ENCODE measurements around the gene DCHS1. TPM values are rescaled to one million over a fixed set of nuclear protein-coding genes. Genes with fewer than 3 reads are reported as not detected.
"Not testable (repeated sequence)": the region's sequence is repeated elsewhere in the genome, so short reads cannot be mapped to it uniquely, and the experiment has no call there.

The DCHS1 gene
- 4.9 TPM for polyA plus RNA-seq (2012; ENCODE audit: insufficient read depth, insufficient read length)

DNA sequence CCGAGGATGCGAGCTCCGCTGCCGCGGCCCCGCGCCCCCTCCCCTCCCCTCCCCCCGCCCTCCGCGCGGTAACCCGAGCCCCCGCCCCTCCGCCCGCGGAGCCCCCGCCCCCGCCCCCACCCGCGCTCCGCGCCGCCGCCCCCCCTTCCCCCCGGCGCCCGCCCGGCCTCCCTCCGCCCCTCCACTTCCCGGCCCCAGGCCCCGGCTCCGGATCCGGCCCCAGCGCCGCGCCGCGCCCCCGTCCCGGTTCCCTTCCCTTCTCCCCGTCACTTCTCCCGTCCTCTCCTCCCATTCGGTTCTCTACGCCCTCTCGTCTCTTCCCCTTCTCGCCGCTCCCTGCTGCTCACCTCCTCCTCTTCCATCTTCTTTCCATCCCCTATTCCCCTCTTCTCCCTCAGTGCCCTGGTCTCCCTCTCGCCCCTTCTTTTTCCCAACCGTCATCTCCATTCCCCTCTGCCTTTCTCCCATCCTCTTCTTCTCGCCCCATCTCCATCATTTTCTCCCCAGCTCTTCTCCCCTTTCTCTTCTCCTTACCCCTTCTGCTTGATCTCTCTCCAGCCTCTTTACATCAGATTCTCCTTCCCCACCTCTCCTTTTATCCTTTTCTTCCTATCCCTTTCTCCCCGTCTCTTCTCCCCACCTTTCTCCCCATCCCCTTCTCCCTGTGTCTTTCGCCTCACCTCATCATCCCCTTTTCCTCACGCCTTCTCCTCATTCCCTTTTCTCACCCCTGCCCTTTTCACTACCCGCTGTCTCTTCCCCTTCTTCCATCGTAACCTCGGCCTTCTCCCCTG is at the start of gene DCHS1:
Gene DCHS1 (minus strand): TSS at position 20 of the 794 bp plus-strand sequence. CDS start 14,196 bp downstream, outside the sequence.
- no peak for DNase-seq (ENCODE audit: low read depth, low spot score)
- no peak within 1 kb of the TSS for H3K4me3 ChIP-seq (ENCODE audit: low read length)

GRCh38 chr11:6703247-6704063 is 47.8 kb upstream of the DCHS1 start:
- no peak overlapping the region for H3K4me3 ChIP-seq (ENCODE audit: low read length)
- DNase-seq (ENCODE audit: low read depth, low spot score), result no peak

DNA sequence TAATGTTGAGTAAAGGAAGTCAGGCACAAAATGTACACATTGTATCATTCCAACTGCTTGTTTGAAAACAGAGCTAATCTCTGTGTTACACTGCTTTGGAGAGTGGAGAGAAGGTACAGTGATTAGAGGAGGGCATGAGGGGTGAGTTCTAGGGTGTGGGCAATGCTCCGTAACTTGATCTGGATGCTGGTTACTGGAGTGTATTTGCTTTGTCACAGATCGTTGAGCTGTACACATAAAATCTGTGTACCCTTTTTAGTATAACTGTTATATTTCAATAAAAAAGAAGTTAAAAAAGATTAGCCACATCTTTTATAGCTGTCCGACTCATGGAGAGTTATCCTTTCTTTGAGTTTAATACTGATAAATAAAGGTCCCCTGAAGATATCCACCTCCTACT is 46.3 kb upstream of the DCHS1 start:
- H3K4me3 ChIP-seq (ENCODE audit: low read length); DNase-seq (ENCODE audit: low read depth, low spot score): not testable (repeated sequence)

DNA sequence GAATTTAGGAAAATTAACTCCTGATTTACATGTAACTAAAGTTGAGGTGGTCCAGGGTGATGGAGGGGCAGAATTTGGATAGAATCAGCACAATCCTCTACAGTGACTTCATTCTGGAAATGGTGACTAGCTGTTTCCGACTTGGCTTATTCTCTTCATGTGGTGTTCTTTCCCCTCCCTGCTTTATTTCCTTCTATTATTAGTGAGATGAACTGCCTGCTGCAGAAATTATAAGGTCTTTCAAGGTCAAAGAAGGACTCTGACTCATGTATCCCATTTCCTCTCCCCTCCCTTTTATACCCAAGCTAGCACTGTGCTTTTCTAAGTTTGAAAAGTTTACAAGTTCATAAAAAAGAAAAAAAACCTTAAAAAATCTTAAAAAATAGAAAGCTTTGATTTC is 39.8 kb upstream of the DCHS1 start:
- no peak for DNase-seq (ENCODE audit: low read depth, low spot score)
- no peak overlapping the region for H3K4me3 ChIP-seq (ENCODE audit: low read length)

- DNase-seq (ENCODE audit: low read depth, low spot score), result no peak
- no peak overlapping the region for H3K4me3 ChIP-seq (ENCODE audit: low read length)
Observed at GRCh38 chr11:6694229-6694535, 38.6 kb upstream of the DCHS1 start.

- no peak for DNase-seq (ENCODE audit: low read depth, low spot score)
- H3K4me3 ChIP-seq (ENCODE audit: low read length), result no peak overlapping the region
Observed at GRCh38 chr11:6693342-6694228, 38.0 kb upstream of the DCHS1 start.

DNA sequence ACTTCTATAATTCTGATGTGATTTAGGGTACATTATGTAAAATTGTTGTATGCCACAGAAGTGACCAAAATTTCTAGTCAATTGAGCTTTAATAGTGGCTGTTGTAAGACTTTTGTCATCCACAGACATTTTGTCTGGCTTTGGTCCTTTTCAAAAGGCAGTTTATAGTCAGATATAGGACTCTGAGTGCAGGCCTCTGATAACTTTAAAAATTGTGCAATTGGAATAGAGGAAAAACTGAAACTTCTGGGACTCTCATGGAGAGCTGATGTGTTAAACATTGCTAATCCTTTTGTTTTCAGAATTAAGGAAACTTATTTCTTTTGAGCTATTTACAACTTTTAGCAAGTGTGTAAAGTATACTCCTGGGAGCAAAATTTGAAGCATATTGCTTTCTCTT is 36.5 kb upstream of the DCHS1 start:
- H3K4me3 ChIP-seq (ENCODE audit: low read length), result no peak overlapping the region
- no peak for DNase-seq (ENCODE audit: low read depth, low spot score)

DNA sequence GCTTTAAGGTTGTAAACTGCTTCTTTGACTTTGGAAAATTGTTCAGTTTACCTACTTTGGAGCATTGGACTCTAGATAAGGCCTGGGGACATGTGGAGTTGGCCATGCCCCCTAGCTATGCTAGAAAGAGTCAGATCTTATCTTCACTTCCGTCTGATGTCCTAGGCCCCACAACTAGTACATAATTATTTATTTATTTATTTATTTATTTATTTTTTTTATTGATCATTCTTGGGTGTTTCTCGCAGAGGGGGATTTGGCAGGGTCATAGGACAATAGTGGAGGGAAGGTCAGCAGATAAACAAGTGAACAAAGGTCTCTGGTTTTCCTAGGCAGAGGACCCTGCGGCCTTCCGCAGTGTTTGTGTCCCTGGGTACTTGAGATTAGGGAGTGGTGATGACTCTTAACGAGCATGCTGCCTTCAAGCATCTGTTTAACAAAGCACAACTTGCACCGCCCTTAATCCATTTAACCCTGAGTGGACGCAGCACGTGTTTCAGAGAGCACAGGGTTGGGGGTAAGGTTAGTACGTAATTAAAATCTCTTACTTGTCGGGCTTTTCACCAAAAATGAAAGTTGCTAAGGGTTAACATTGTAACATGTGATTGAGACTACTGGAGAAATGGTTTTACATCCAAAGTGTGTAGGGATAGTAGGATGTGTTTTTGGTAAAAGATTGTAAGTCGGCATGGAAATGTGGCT is 35.0 kb upstream of the DCHS1 start:
- not testable (repeated sequence) for DNase-seq (ENCODE audit: low read depth, low spot score); H3K4me3 ChIP-seq (ENCODE audit: low read length)

DNA sequence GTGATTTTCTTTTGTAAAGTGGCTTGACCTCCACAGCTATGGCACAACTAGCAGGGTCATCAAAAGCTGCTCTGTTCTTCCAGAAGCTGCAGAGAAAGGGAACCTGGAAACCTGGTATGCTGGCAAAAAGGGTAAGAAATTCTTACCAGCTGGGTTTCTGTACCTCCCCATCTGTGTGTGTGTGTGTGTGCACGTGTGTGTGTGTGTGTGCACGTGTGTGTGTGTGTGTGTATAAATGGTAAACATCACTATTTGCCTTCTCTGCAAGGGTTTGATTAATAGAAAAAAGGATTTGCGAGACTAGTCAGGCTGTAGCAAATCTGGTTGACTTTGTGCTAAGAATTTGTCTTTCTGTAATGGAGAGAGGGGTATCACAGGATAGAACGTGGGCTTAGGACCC is 32.3 kb upstream of the DCHS1 start:
- no peak overlapping the region for H3K4me3 ChIP-seq (ENCODE audit: low read length)
- DNase-seq (ENCODE audit: low read depth, low spot score), result no peak

DNA sequence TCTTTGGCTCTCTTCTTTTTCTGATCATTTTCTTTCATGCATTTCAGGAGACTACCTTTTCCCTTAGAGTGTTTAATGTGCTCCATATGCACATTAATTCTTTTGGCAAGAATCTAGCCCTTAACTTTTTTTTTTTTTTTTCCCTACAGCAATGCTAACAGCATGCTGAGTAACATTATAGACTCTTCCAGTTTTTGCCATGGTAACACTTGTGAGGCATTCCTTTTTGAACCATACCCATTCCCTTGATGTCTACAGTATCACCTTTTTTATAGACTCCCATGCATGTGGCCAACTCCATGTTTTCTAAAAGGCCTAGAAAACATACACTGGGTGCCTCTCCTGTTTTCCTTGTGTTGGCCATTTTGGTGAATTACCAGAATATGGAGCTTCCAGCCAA is 30.4 kb upstream of the DCHS1 start:
- DNase-seq (ENCODE audit: low read depth, low spot score), result no peak
- H3K4me3 ChIP-seq (ENCODE audit: low read length), result no peak overlapping the region

DNA sequence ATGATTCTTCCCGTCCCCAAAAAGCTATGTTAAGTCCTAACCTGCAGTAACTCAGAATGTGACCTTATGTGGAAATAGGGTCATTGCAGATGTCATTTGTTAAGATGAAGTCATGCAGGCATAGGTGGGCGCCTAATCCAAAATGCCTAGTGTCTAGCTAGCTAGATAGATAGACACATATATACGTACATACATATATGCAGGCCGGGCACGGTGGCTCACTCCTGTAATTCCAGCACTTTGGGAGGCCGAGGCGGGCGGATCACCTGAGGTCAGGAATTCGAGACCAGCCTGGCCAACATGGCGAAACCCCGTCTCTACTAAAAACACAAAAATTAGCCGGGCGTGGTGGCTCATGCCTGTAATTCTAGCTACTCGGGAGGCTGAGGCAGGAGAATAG is 28.5 kb upstream of the DCHS1 start:
- not testable (repeated sequence) for DNase-seq (ENCODE audit: low read depth, low spot score)
- H3K4me3 ChIP-seq (ENCODE audit: low read length), result peak overlapping the region; percentile 82

GRCh38 chr11:6682936-6683861 is 27.6 kb upstream of the DCHS1 start, which contains the start of gene MRPL17:
TSS of gene MRPL17 (minus strand) at chr11:6683340. CDS start at chr11:6683296, 44 bp downstream.
- H3K4me3 ChIP-seq (ENCODE audit: low read length), result peak within 1 kb of the TSS; percentile 82
- DNase-seq (ENCODE audit: low read depth, low spot score), result peak; percentile 99

GRCh38 chr11:6682591-6682935 is 27.0 kb upstream of the DCHS1 start:
- no peak for DNase-seq (ENCODE audit: low read depth, low spot score)

DNA sequence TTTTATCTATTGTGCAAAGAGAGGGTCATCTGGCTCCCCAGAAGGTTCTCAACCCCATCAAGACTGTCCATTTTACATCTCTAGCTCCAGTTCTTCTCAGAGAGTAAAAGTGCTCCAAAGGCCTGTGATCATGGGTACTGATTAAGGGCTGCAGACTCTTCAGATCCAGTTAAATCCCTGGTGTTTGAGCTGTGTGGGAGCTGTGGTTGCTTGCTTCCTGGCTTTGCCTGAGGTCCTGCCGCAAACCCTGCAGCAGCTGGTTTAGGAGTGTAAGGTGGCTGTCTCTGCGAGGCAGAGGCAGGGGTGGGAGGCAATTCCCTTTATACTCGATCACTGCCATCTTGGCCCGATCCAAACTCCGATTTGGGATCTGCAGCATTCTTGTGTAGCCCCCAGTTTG is 26.3 kb upstream of the DCHS1 start:
- H3K4me3 ChIP-seq (ENCODE audit: low read length), result peak overlapping the region; percentile 82
- DNase-seq (ENCODE audit: low read depth, low spot score), result no peak

More at GRCh38 chr11:6682591-6682935, 27.0 kb upstream of the DCHS1 start:
- peak overlapping the region; percentile 82 for H3K4me3 ChIP-seq (ENCODE audit: low read length)

GRCh38 chr11:6681505-6681904 is 25.9 kb upstream of the DCHS1 start:
- DNase-seq (ENCODE audit: low read depth, low spot score), result no peak
- H3K4me3 ChIP-seq (ENCODE audit: low read length), result peak overlapping the region; percentile 82

DNA sequence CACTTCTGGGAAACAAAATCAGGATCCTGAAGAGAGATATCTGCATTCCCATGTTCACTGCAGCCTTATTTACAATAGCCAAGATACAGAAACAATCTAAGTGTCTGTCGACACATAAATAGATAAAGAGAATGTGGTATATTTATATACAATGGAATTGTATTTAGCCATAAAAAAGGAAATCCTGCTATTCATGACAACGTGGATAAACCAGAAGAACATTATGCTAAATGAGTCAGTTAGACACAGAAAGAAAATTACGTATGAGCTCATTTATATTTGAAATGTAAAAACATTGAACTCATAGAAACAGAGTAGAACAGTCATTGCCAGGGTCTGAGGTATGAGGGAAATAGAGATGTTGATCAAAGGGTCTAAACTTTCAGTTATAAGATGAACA is 21.4 kb upstream of the DCHS1 start:
- DNase-seq (ENCODE audit: low read depth, low spot score), result no peak
- no peak overlapping the region for H3K4me3 ChIP-seq (ENCODE audit: low read length)

DNA sequence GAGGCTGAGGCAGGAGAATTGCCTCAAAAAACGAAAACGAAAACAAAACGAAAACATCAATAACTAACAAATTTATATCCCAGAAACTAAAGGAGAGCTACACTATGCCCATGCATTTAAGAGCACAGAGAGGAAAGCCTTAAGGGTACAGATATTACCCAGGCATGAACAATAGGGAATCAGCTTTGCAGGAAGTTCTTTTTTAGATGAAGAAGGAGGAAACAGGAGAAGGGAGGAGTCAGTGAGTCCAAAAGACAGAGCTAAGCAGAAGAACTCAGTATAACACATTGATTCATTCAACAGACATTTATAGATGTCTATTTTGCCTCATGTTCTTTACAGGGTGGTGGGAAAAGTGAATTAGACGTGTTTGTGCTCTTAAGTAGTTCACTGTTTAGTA is 19.3 kb upstream of the DCHS1 start:
- no peak for DNase-seq (ENCODE audit: low read depth, low spot score)

DNA sequence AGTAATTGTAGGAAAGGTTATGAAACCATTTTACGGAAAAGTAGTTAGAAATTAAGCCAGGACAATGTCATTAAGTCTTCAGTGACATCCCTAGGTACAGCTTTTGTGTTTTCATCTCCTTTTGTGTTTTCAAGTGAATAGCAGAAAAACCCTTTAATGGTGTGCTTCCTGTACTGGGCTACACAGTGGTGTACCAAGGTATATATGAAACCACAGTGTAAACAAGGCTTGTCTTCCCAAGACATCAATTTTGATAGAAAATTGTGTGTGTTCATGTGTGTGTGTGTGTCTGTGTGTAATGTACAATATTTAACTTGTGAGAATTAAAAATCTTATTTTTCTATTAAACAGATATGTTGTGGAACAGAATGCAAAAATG is 18.6 kb upstream of the DCHS1 start:
- no peak for DNase-seq (ENCODE audit: low read depth, low spot score)

More for the DNA sequence above, 19.3 kb upstream of the DCHS1 start:
- no peak overlapping the region for H3K4me3 ChIP-seq (ENCODE audit: low read length)

More for the DNA sequence above, 18.6 kb upstream of the DCHS1 start:
- H3K4me3 ChIP-seq (ENCODE audit: low read length), result no peak overlapping the region

All from Jurkat, Clone E6-1 (cell line).